GM18868 (cell line): ENCODE measurements around the gene PTRH1.

Experiments used
- ATAC-seq: cut with Tn5 transposase; IDR thresholded peaks from one replicate; pipeline ENCODE4 v1.9.1; 2021; ENCODE audit warnings: mild to moderate bottlenecking, moderate library complexity; ENCODE audit not compliant: unreplicated experiment

PTRH1 gene

GRCh38 chr9:127698985-127699670 lies 16.3 kb downstream of the PTRH1 start:
- peak; percentile 87 for ATAC-seq

GRCh38 chr9:127698386-127698785 lies 17.1 kb downstream of the PTRH1 start:
- ATAC-seq: no peak

GRCh38 chr9:127697575-127697974 lies 17.9 kb downstream of the PTRH1 start:
- ATAC-seq: no peak

DNA sequence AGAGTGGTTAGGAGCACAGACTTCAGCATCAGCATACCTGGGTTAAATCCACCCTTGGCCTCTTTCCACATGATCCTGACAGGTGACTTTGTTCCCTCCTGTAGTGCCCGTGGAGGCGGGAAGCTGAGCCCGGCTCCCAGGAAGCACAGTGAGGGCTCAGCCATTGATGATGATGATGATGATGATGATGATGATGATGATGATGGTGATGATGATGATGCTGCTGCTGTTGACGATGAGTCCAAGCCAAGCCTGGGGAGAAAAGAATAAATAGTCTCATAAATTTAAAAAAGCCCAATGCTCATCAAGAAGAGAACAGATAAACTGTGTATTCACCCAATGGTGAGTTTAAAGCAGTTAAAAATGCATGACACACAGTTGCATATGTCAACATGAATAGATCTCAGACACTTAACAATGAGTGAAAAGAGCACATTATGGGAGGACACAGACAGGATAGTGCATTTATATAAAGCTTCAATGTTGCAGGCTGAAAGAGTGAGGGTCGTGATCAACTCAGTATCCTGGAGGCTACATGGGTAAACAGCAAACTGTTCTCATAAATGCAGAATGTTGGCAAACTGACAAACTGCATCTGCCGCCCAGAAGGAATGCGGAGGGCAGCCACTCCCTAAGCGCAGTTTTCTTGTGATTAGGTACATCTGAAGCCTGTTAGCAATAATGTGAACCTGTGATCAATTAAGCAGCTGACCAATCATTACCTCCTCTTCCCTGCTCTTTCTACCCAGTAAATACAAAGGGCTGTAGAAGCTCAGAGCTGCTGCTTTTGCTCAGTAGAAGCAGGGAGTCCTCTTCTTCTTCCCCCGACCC lies 20.4 kb downstream of the PTRH1 start:
- no peak for ATAC-seq

- no peak for ATAC-seq
Observed at GRCh38 chr9:127693697-127694096, 21.8 kb downstream of the PTRH1 start.

- no peak for ATAC-seq
Observed at GRCh38 chr9:127693143-127693542, 22.3 kb downstream of the PTRH1 start.

GRCh38 chr9:127692071-127692470 lies 23.4 kb downstream of the PTRH1 start:
- ATAC-seq: no peak

GRCh38 chr9:127690735-127691134 lies 24.7 kb downstream of the PTRH1 start:
- ATAC-seq: no peak

GRCh38 chr9:127689329-127690000 lies 26.0 kb downstream of the PTRH1 start:
- ATAC-seq: no peak

GRCh38 chr9:127686461-127687393 lies 28.7 kb downstream of the PTRH1 start:
- no peak for ATAC-seq

DNA sequence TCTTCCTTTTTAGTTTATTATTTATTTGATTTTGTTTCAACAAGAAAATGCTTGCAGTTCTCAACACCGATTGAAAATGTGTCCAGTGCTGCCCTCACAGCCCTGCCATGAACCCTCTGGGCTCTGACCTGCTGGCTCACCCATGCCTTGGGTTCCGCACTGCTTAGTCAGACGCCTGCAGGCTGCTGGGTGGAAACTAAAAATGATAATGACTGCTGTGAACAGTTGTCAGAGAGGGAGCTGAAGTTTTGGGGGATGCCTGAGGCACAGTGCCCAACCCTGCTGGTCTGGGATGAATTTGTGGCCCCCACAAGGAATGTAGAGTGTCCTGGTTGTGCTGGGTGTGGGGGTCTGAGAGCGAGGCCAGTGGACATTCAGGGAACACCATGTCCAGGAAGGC lies 30.9 kb downstream of the PTRH1 start:
- ATAC-seq: no peak

DNA sequence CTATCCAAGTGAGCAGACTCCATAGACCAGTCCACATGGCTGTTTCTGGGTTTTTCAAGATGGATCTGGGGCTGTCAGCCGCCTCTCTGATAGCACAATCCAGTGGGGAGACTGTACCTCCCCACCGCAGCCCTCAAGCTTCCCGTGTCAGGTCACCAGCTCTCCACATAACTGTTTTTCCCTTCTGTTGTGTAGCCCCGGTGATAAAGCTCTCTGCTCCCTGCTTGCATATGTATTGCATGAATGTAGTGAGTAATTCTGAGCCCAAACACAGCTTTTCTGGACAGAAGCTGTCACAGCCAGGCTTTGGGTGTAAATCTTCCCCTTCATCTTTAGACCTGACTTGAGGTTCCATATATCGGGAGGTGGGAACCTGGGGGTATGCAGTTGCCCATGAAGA lies 31.7 kb downstream of the PTRH1 start:
- ATAC-seq: no peak

DNA sequence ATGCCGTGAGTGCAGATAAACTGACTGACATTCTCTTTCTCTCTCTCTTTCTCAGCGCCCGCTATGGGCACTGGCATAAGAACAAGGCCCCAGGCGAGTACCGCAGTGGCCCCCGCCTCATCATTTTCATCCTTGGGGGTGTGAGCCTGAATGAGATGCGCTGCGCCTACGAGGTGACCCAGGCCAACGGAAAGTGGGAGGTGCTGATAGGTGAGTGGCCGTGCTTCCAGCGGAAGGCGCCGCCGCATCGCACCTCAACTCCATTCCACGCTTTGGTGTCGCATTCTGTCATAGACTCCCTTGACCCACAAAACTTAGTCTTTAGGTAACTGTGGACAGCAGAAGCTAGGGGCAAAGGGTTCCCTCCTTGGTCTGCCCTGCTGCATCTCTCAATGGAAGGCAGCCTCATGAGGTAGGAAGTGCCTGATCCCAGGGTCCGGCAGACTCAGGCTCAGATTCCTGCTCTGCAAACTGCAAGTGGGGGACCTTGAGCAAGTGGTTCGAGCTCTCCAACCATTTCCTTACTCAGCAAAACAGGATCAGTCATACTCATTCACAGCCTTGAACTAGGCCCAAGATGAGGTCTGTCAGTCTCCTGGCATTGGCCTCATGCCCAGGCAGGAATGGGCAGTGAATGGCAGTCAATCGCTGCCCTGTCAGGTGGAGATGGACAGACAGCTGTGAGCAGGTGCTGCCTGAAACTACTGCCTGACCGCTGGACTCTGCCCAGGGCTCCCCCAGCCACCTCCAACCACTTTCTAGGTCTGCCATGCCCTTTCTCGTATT lies 32.9 kb downstream of the PTRH1 start:
- no peak for ATAC-seq

GRCh38 chr9:127680846-127681245 lies 34.6 kb downstream of the PTRH1 start:
- ATAC-seq: no peak

- no peak for ATAC-seq
Observed at GRCh38 chr9:127680226-127680625, 35.2 kb downstream of the PTRH1 start.

DNA sequence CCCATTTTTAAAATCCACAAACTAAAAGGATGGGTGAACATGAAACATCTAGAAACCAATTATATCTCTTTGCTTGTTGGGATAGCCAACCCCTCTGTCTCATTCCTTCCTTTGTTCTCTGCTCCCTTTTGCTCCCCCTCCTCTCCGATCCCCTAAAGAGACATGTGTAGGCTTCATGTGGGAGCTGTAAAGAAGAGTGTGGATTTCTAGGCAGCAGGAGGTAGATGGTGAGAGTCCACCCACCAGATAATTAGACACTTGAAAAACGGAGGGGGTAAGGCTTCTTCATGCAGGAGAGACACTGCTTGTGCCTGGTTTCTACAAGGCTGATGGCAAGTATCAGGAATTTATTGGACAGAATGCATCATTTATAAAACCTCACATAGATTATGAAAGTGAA lies 36.0 kb downstream of the PTRH1 start:
- ATAC-seq: no peak

DNA sequence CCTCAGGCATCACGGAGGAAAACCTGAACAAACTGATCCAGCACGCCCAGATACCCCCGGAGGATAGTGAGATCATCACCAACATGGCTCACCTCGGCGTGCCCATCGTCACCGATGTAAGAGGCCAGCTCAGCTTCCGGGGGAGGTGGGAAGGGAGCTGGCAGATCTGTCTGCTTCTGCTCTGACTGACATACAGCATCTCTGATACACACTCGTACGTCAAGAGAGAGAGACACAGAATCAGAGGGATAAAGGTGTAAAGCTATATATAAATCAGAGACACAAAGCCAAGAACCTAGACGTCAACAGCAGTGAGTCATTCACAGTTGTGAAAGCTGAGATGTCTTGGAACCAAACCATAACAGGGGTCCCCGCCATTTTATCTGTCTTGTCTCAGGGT lies 38.8 kb downstream of the PTRH1 start:
- ATAC-seq: no peak

DNA sequence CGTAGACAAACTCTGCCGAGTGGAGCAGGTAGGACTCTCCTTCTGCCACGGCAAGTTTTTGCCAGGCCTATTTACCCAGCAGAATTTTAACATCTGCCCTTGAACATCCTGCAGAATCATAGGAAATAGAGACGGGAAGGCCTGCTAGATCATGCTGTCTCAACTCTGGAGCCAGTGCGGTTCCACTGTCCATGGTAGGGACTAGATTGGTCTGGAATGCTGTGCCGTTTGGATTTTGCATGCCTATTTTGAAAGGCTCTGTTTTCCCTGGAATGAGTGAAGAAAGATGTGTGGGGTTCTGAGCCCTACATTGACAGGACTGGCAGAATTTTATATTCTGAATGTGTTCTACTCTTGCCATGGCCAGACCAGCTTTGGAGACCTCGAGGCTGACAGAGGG lies 42.2 kb downstream of the PTRH1 start:
- ATAC-seq: no peak

DNA sequence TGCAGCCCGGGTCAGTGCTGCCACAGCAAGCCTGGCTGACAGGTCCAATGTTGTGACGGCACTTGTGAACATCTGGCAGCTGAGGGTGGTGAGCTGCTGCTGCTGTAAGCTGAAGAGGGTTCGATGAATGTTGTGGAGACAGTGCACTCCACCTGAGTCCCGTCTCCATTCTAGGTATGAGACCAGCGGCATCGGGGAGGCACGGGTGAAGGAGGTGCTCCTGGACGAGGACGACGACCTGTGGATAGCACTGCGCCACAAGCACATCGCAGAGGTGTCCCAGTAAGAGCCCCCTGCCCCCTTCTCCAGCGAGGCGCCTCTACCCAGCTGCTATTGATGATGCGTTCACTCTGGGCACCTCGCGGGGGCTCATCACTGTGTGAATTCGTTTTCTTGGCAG lies 47.6 kb downstream of the PTRH1 start:
- ATAC-seq: no peak
